AG09309 (cell line): Measurements from ENCODE around the gene ENTPD8.

Source experiments
- DNase-seq: peaks from one replicate; pipeline ENCODE4 v3.0.0-alpha.2; 2010; ENCODE audit warnings: low read depth
- H3K4me3 ChIP-seq: 2 replicates; pipeline ENCODE4 v1.5.1; 2011; ENCODE audit warnings: mild to moderate bottlenecking, low read depth, low read length, moderate library complexity; ENCODE audit not compliant: control insufficient read depth
- CTCF ChIP-seq: IDR thresholded peaks from 2 replicates; pipeline ENCODE4 v1.5.1; 2011; ENCODE audit warnings: mild to moderate bottlenecking, low read depth, low read length, inconsistent platforms; ENCODE audit not compliant: insufficient read depth, control insufficient read depth; ENCODE audit errors: missing control alignments

ENTPD8 gene

DNA sequence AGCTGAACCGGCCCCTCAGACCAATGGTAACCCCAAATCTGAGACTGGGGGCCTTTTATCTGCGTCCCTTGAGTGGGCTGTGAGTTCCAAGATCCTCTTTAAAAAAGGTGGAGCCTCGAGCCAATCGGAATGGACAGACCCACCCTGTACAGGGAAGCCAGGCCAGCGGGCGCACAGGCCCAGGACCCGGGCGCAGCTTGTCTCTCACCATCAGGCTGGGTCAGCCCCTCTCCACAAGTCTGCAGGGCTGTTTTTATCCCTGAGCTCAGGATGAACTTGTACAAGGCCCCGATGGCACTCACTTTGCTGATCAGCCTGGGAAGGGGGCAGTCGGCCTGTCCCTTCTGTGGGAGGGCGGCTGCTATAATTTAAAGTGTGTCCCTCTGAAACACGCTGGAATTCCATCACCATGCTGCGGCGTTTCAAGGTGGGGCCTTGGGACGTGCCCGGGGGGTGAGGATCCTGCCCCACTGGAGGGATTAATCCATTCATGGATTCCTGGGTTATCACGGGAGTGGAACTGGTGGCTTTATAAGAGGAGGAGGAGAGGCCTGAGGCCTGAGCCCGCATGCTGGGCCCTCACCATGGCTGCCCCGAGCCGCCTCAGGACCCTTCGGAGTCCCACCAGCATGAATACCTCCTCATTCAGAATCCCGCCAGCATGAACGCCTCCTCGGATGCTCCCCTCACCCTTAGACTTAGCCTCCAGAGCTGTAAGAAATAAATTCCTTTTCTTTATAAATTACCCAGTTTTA lies 32.3 kb downstream of the ENTPD8 start:
- DNase-seq, result no peak
- no peak for TF ChIP-seq CTCF
- H3K4me3 ChIP-seq, result no peak overlapping the region

DNA sequence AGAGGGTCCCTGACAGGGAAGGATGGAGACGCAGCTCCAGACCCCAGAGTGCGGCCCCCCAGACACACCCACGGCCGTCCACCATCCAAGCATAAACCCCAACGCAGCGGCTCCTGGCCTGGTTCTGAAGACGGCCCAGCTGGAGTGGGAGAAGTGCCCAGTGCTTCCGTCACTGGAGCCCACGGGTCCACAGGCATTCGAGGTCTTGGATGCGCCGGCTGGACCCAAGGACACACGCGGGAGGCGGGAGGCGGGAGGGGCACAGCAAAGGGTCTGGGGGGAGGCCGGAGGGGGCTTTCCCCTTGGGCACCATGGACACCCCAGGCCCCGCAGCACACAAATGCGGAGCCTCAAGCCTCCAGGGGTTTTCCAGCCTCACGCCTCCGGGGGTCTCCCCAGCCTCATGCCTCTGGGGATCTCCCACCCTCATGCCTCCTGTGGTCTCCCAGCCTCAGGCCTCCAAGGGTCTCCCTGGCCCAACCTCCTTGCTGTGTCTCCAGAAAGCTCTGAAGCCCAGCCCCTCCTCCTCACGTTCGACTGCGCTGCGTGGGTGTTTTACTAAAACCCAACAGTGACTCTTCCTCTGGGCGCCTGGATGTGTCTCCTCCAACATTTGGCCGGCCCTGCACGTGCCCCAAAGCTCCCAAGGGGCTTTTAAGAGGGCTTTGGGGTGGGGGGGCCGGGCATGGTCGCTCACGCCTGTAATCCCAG lies 33.4 kb downstream of the ENTPD8 start:
- no peak for DNase-seq
- H3K4me3 ChIP-seq, result no peak overlapping the region
- TF ChIP-seq CTCF, result no peak

DNA sequence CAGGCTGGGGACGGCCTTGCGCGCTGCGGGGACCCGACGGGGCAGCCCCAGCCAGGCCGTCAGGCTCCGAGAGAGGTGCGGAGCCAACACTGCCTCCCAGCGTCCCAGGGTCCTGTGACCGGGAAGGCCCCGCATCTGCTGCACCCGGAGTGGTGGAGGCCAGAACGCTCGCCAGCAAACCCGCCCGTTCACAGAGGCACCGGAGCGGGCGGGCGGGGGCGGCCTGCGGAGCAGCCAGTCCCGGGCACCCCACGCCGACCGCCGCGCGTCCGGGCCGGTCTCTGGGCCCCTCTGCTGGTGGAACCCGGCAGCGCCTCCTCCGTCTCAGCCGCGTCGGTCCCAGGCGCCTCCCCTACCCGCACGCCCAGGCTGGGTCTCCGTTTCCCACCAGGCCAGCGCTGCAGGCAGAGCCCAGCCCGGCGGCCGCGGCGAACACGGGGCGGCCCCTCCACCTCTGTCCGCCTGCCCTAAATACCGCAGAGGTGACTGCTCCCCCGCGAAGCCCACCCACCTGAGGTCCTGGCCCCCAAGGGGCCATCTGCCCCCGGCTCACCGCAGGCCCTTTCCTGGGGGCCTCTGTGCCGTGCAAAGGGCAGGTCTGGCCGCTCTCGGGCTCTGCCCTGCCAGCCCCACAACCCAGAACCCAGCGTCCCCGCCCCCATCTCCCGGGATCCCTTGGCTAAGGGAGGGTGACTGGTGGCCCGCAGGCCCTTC lies 34.1 kb downstream of the ENTPD8 start:
- H3K4me3 ChIP-seq, result peak overlapping the region; percentile 44
- peak; percentile 64 for TF ChIP-seq CTCF
- no peak for DNase-seq

GRCh38 chr9:137406085-137406760 lies 34.9 kb downstream of the ENTPD8 start:
- DNase-seq, result no peak
- TF ChIP-seq CTCF, result no peak
- peak overlapping the region; percentile 44 for H3K4me3 ChIP-seq

DNA sequence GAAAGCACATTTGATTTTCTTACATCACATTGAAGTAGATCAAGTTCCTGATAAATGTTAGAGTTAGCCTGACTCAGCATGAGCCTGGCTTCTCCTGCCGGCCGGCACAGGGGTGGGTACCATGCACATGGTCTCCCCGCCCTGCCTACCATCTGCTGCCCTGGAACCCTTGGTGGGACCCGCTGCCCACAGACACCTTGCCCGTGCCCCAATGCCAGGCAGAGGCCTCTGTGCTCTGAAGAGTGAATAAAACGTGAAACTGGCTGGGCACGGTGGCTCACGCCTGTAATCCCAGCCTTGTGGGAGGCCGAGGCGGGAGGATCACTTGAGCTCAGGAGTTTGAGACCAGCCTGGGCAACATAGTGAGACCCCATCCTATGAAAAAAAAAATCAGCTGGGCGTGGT lies 35.5 kb downstream of the ENTPD8 start:
- no peak for DNase-seq
- TF ChIP-seq CTCF, result no peak
- H3K4me3 ChIP-seq, result no peak overlapping the region

- DNase-seq, result no peak
- H3K4me3 ChIP-seq, result no peak overlapping the region
- TF ChIP-seq CTCF, result no peak
These were observed 36.1 kb downstream of the ENTPD8 start for GRCh38 chr9:137404961-137405567.
